IMR-90 (cell line): ENCODE measurements around the gene LRRC10B. TPM values are rescaled to one million over a fixed set of nuclear protein-coding genes. Genes with fewer than 3 reads are reported as not detected.

ENCODE experiments used
- ATAC-seq: fragments of 200-7000 bp; cut with Tn5 transposase; 2 replicates; pipeline ENCODE4 v1.9.1; 2020; ENCODE audit warnings: low read depth, mild to moderate bottlenecking, moderate library complexity
- BruUV-seq: library from RNA; stranded (reverse); fragments of 400-500 nt; replicated peaks from 2 replicates; lab custom pipeline; 2021; lab: Mats Ljungman, UMichigan
- CTCF ChIA-PET: fragments of 300-600 bp; formaldehyde crosslinking; extraction: SDS; loops from one replicate; lab custom pipeline; 2021; ENCODE audit warnings: antibody characterized with exemption; lab: Yijun Ruan, JAX
- POLR2A ChIA-PET: fragments of 300-600 bp; sonication (Branson Sonifier 250); formaldehyde crosslinking; loops from one replicate; lab custom pipeline; 2022; ENCODE audit warnings: antibody characterized with exemption; ENCODE audit not compliant: unreplicated experiment; lab: Charles Lee
- DNase-seq: peaks from one replicate; pipeline ENCODE4 v3.0.0; 2013
- H2AFZ ChIP-seq: replicated peaks from 2 replicates; pipeline ENCODE3; 2013; ENCODE audit warnings: low read length, mild to moderate bottlenecking; ENCODE audit not compliant: poor library complexity
- H2AK5ac ChIP-seq: 2 replicates; pipeline ENCODE4 v1.6.1; 2013; ENCODE audit warnings: low read depth, low read length, inconsistent platforms
- H2AK9ac ChIP-seq: replicated peaks from 2 replicates; pipeline ENCODE3; 2013; ENCODE audit warnings: mild to moderate bottlenecking, low read depth, low read length, moderate library complexity; ENCODE audit not compliant: poor library complexity
- H2BK120ac ChIP-seq: 2 replicates; pipeline ENCODE4 v1.6.1; 2013; ENCODE audit warnings: low read depth, low read length, inconsistent platforms
- H2BK15ac ChIP-seq: 3 replicates; pipeline ENCODE4 v1.6.1; 2013; ENCODE audit warnings: low read depth, low read length, inconsistent platforms
- H2BK20ac ChIP-seq: 2 replicates; pipeline ENCODE4 v1.6.1; 2013; ENCODE audit warnings: low read depth, mild to moderate bottlenecking, inconsistent platforms, low read length, moderate library complexity
- H2BK5ac ChIP-seq: 2 replicates; pipeline ENCODE4 v1.6.1; 2013; ENCODE audit warnings: mild to moderate bottlenecking, low read depth, low read length, inconsistent platforms; ENCODE audit not compliant: poor library complexity, severe bottlenecking
- H3K14ac ChIP-seq: replicated peaks from 2 replicates; pipeline ENCODE4 v1.6.1; 2013; ENCODE audit warnings: low read depth, low read length, inconsistent platforms
- H3K18ac ChIP-seq: 2 replicates; pipeline ENCODE4 v1.6.1; 2013; ENCODE audit warnings: low read depth, low read length, control low read depth
- H3K23ac ChIP-seq: 2 replicates; pipeline ENCODE4 v1.6.1; 2013; ENCODE audit warnings: low read depth, low read length, inconsistent platforms
- H3K27ac ChIP-seq: 2 replicates; pipeline ENCODE4 v1.5.1; 2013; ENCODE audit warnings: mild to moderate bottlenecking, control low read depth, low read length; ENCODE audit not compliant: insufficient read depth
- H3K27me3 ChIP-seq: 2 replicates; pipeline ENCODE4 v1.6.1; 2013; ENCODE audit warnings: low read length; ENCODE audit not compliant: control insufficient read depth, insufficient read depth
- H3K36me3 ChIP-seq: 2 replicates; pipeline ENCODE4 v1.6.1; 2013; ENCODE audit warnings: low read length, mixed read lengths; ENCODE audit not compliant: control insufficient read depth, insufficient read depth
- H3K4ac ChIP-seq: 2 replicates; pipeline ENCODE4 v1.6.1; 2013; ENCODE audit warnings: low read depth, low read length, inconsistent platforms
- H3K4me1 ChIP-seq: 2 replicates; pipeline ENCODE4 v1.6.1; 2013; ENCODE audit warnings: low read length, mixed read lengths; ENCODE audit not compliant: control insufficient read depth, insufficient read depth
- H3K4me2 ChIP-seq: 2 replicates; pipeline ENCODE4 v1.6.1; 2013; ENCODE audit warnings: low read depth, mild to moderate bottlenecking, control low read depth, low read length, moderate library complexity
- H3K4me3 ChIP-seq: 2 replicates; pipeline ENCODE4 v1.5.1; 2013; ENCODE audit warnings: low read depth, mild to moderate bottlenecking, control low read depth, low read length, moderate library complexity; ENCODE audit not compliant: insufficient read depth
- H3K56ac ChIP-seq: 2 replicates; pipeline ENCODE4 v1.6.1; 2013; ENCODE audit warnings: low read length, inconsistent platforms; ENCODE audit not compliant: insufficient read depth; ENCODE audit errors: extremely low read depth
- H3K79me1 ChIP-seq, 2 experiments: 2 replicates each; pipeline ENCODE4 v1.6.1; 2013; ENCODE audit warnings: low read length in 2 of 2, inconsistent platforms in 1 of 2, low read depth in 1 of 2
- H3K9ac ChIP-seq: 2 replicates; pipeline ENCODE4 v1.6.1; 2013; ENCODE audit warnings: low read depth, low read length, control low read depth
- H3K9me1 ChIP-seq: 2 replicates; pipeline ENCODE4 v1.6.1; 2013; ENCODE audit warnings: low read length, inconsistent platforms; ENCODE audit not compliant: insufficient read depth
- H3K9me3 ChIP-seq: 2 replicates; pipeline ENCODE4 v1.6.1; 2013; ENCODE audit warnings: low read length; ENCODE audit not compliant: control insufficient read depth, insufficient read depth
- H4K20me1 ChIP-seq: 2 replicates; pipeline ENCODE4 v1.6.1; 2013; ENCODE audit warnings: low read length, inconsistent platforms; ENCODE audit not compliant: insufficient read depth
- H4K5ac ChIP-seq: 2 replicates; pipeline ENCODE4 v1.6.1; 2013; ENCODE audit warnings: mild to moderate bottlenecking, low read depth, low read length, control low read depth
- H4K8ac ChIP-seq, 2 experiments: 2 replicates each; pipeline ENCODE4 v1.6.1; 2013; ENCODE audit warnings: low read depth in 2 of 2, low read length in 2 of 2, control low read depth in 1 of 2, inconsistent platforms in 1 of 2
- H4K91ac ChIP-seq: 2 replicates; pipeline ENCODE4 v1.6.1; 2013; ENCODE audit warnings: low read depth, low read length, inconsistent platforms; ENCODE audit not compliant: insufficient read depth
- CEBPB ChIP-seq: IDR thresholded peaks from 2 replicates; pipeline ENCODE4 v1.6.1; 2012; ENCODE audit warnings: low read depth, low read length, improper control_type of control experiment
- CHD1 ChIP-seq: IDR thresholded peaks from 2 replicates; pipeline ENCODE4 v1.6.1; 2012; ENCODE audit warnings: low read depth, low read length, improper control_type of control experiment
- CTCF ChIP-seq: conservative IDR thresholded peaks from 2 replicates; pipeline ENCODE4 v1.5.1; 2012; ENCODE audit warnings: mild to moderate bottlenecking, low read depth, low read length, improper control_type of control experiment
- ELK1 ChIP-seq: fragments of 150-350 bp; IDR thresholded peaks from 2 replicates; pipeline ENCODE4 v1.6.1; 2016; ENCODE audit warnings: low read depth, mild to moderate bottlenecking, low read length, moderate library complexity, borderline replicate concordance
- FOS ChIP-seq: fragments of 150-350 bp; IDR thresholded peaks from 2 replicates; pipeline ENCODE4 v1.6.1; 2016; ENCODE audit warnings: low read depth, low read length
- MAFK ChIP-seq: IDR thresholded peaks from 2 replicates; pipeline ENCODE4 v1.6.1; 2012; ENCODE audit warnings: low read depth, low read length, improper control_type of control experiment
- MAZ ChIP-seq: IDR thresholded peaks from 2 replicates; pipeline ENCODE4 v1.6.1; 2012; ENCODE audit warnings: low read depth, mild to moderate bottlenecking, low read length, improper control_type of control experiment, moderate library complexity, borderline replicate concordance
- MXI1 ChIP-seq: IDR thresholded peaks from 2 replicates; pipeline ENCODE4 v1.6.1; 2012; ENCODE audit warnings: low read depth, mild to moderate bottlenecking, low read length, moderate library complexity, borderline replicate concordance
- NFE2L2 ChIP-seq: fragments of 150-350 bp; IDR thresholded peaks from 2 replicates; pipeline ENCODE4 v1.6.1; 2016; ENCODE audit warnings: low read depth, mild to moderate bottlenecking, low read length
- POLR2A ChIP-seq: IDR thresholded peaks from 2 replicates; pipeline ENCODE4 v1.6.1; 2012; ENCODE audit warnings: mild to moderate bottlenecking, low read depth, low read length
- RAD21 ChIP-seq: IDR thresholded peaks from 2 replicates; pipeline ENCODE4 v1.6.1; 2012; ENCODE audit warnings: low read length, improper control_type of control experiment
- RCOR1 ChIP-seq: IDR thresholded peaks from 2 replicates; pipeline ENCODE4 v1.6.1; 2012; ENCODE audit warnings: mild to moderate bottlenecking, low read length, improper control_type of control experiment; ENCODE audit not compliant: insufficient replicate concordance
- RFX5 ChIP-seq: IDR thresholded peaks from 2 replicates; pipeline ENCODE4 v1.8.0; 2012; ENCODE audit warnings: low read depth, mild to moderate bottlenecking, low read length, moderate library complexity
- SMC3 ChIP-seq: fragments of 150-350 bp; IDR thresholded peaks from 2 replicates; pipeline ENCODE4 v1.6.1; 2016; ENCODE audit warnings: low read depth, mild to moderate bottlenecking, antibody characterized with exemption, low read length, moderate library complexity
- USF2 ChIP-seq: fragments of 150-350 bp; IDR thresholded peaks from 2 replicates; pipeline ENCODE4 v1.6.1; 2017; ENCODE audit warnings: mild to moderate bottlenecking, antibody characterized with exemption, low read length, low read depth
- WGBS, 2 experiments: methylation state at CpG; one replicate each; pipeline versions ENCODE4 v1.1.5 to v1.1.7; 2013; ENCODE audit warnings: missing lambda C conversion rate in 2 of 2; ENCODE audit not compliant: insufficient read length in 1 of 2; ENCODE audit errors: extremely low coverage in 2 of 2; 5-methylcytosine and 5-hydroxymethylcytosine counted together
- dilution Hi-C: fragments of 300-500 bp; cut with HindIII; formaldehyde crosslinking; loops from one replicate; pipeline ENCODE4 v1.14.3; 2018; ENCODE audit warnings: low sequenced_read_pairs; ENCODE audit not compliant: unreplicated experiment
- in situ Hi-C: fragments of 300-500 bp; cut with MboI; formaldehyde crosslinking; loops from 3 replicates; pipeline ENCODE4 v1.14.3; 2019; ENCODE audit warnings: low sequenced_read_pairs, inconsistent platforms, mixed read lengths
- intact Hi-C: fragments of 100-400 bp; cut with micrococcal nuclease; formaldehyde crosslinking; loops from 2 replicates; pipeline ENCODE4 v1.10.0; 2022
- polyA plus RNA-seq, 3 experiments: library from polyadenylated mRNA; depleted of rRNA; stranded (reverse); fragments of >200 nt; gene quantifications; 2 replicates each; pipeline ENCODE4 v1.2.3, GENCODE V29; 2012; ENCODE audit warnings: low replicate concordance in 1 of 3
- total RNA-seq: library from RNA; depleted of rRNA; stranded (reverse); fragments of >200 nt; gene quantifications from 2 replicates; pipeline ENCODE4 v1.2.3, GENCODE V29; 2012

The LRRC10B gene
- total and polyA plus RNA-seq, 2 of the 4 experiments (the other 2 are of a cell fraction): not detected

- Histone ChIP-seq H3K9me1 (no peaks in the 10 kb centered on the region), H3K27ac (no peak overlapping the region), H2AK9ac (no peak overlapping the region), H4K8ac (no peak overlapping the region), H3K56ac (no peak overlapping the region), H3K4me3 (no peak overlapping the region), H3K36me3 (no peaks in the 10 kb centered on the region), H4K91ac (no peak overlapping the region), H2BK5ac (no peak overlapping the region), H4K5ac (no peak overlapping the region), H2AK5ac (no peak overlapping the region), H3K4me2 (no peak overlapping the region), H3K9me3 (0 out of 2 replicates have a peak, but pooled peaks cover 2% of the 10 kb centered on the region), H3K23ac (no peak overlapping the region), H2BK120ac (no peak overlapping the region), H2BK15ac (no peak overlapping the region), H2BK20ac (no peak overlapping the region), H3K4me1 (no peaks in the 10 kb centered on the region), H4K20me1 (no peaks in the 10 kb centered on the region), H2AFZ (no peak overlapping the region), H3K14ac (no peak overlapping the region), H3K9ac (no peak overlapping the region), H3K27me3 (peaks cover 84% of the 10 kb centered on the region), H3K79me1 (no peaks in the 10 kb centered on the region), H3K4ac (no peak overlapping the region), H3K18ac (no peak overlapping the region)
- ChIA-PET CTCF (no interaction called here), POLR2A (no interaction called here)
- in situ Hi-C loops (no loop called here), dilution Hi-C loops (no loop called here), intact Hi-C loops (no loop called here)
- DNase-seq (no peak), ATAC-seq (no peak)
- TF ChIP-seq CEBPB: no peak
- TF ChIP-seq CTCF: no peak
- no peak for TF ChIP-seq USF2
- no peak for TF ChIP-seq RAD21
- no peak for TF ChIP-seq CHD1
- no peak for TF ChIP-seq NFE2L2
- TF ChIP-seq SMC3: no peak
- TF ChIP-seq RFX5: no peak
- TF ChIP-seq FOS: no peak
- TF ChIP-seq MAZ: no peak
- no peak for TF ChIP-seq MAFK
- TF ChIP-seq POLR2A: no peak
- no peak for TF ChIP-seq ELK1
- no peak for TF ChIP-seq MXI1
- no peak for TF ChIP-seq RCOR1
- no TSS peak for BruUV-seq
- 63% methylated on average over 14 of the region's 19 CpGs; no CpG with 5 or more reads in 1 of the 2 experiments for WGBS, 2 experiments
Measured at GRCh38 chr11:61524963-61525587, 16.5 kb downstream of the LRRC10B start.
